Karpas-422 (cell line): Measurements from ENCODE around the gene VWF. TPM values are rescaled to one million over a fixed set of nuclear protein-coding genes. Genes with fewer than 3 reads are reported as not detected.

Source experiments
- DNase-seq: peaks from one replicate; pipeline ENCODE4 v3.0.0-alpha.2; 2015
- H2AFZ ChIP-seq: fragments of 200-600 bp; sonication (generic); 2 replicates; pipeline ENCODE4 v1.6.1; 2014; ENCODE audit warnings: antibody characterized with exemption, low read length, mixed read lengths
- H3K27ac ChIP-seq: fragments of 200-600 bp; sonication (generic); 2 replicates; pipeline ENCODE4 v1.5.1; 2014; ENCODE audit warnings: mild to moderate bottlenecking, low read length, moderate library complexity
- H3K27me3 ChIP-seq: fragments of 200-600 bp; sonication (generic); 2 replicates; pipeline ENCODE4 v1.6.1; 2014; ENCODE audit warnings: low read length, mixed read lengths
- H3K36me3 ChIP-seq: fragments of 200-600 bp; sonication (generic); 2 replicates; pipeline ENCODE4 v1.6.1; 2014; ENCODE audit warnings: low read length, mixed read lengths; ENCODE audit not compliant: insufficient read depth
- H3K4me1 ChIP-seq: fragments of 200-600 bp; sonication (generic); 2 replicates; pipeline ENCODE4 v1.6.1; 2014; ENCODE audit warnings: mild to moderate bottlenecking, low read length, mixed read lengths
- H3K4me2 ChIP-seq: fragments of 200-600 bp; sonication (generic); 2 replicates; pipeline ENCODE4 v1.6.1; 2014; ENCODE audit warnings: low read length, low read depth, mild to moderate bottlenecking; ENCODE audit not compliant: poor library complexity, severe bottlenecking
- H3K4me3 ChIP-seq: fragments of 200-600 bp; sonication (generic); 2 replicates; pipeline ENCODE4 v1.5.1; 2014; ENCODE audit warnings: mild to moderate bottlenecking, antibody characterized with exemption, low read length, mixed read lengths
- H3K79me2 ChIP-seq: fragments of 200-600 bp; sonication (generic); 2 replicates; pipeline ENCODE4 v1.6.1; 2014; ENCODE audit warnings: mild to moderate bottlenecking, low read length, mixed read lengths
- H3K9ac ChIP-seq: fragments of 200-600 bp; sonication (generic); 2 replicates; pipeline ENCODE4 v1.6.0; 2014; ENCODE audit warnings: low read length
- H3K9me2 ChIP-seq: fragments of 200-600 bp; sonication (generic), shearing (Covaris generic); replicated peaks from 2 replicates; pipeline ENCODE4 v1.6.0; 2014; ENCODE audit warnings: mild to moderate bottlenecking, low read length, moderate library complexity; ENCODE audit not compliant: insufficient read depth
- H3K9me3 ChIP-seq: fragments of 300-700, 200-600 bp; sonication (generic); 2 replicates; pipeline ENCODE4 v1.6.1; 2014; ENCODE audit warnings: low read length, mixed read lengths
- H4K20me1 ChIP-seq: fragments of 200-600 bp; sonication (generic); 2 replicates; pipeline ENCODE4 v1.6.1; 2014; ENCODE audit warnings: mild to moderate bottlenecking, antibody characterized with exemption, low read length, low read depth; ENCODE audit not compliant: insufficient read depth
- total RNA-seq: library from RNA; depleted of rRNA; stranded (reverse); fragments of >200 nt; shearing (Covaris generic); gene quantifications from 2 replicates; pipeline ENCODE4 v1.2.3, GENCODE V29; 2014; ENCODE audit warnings: low replicate concordance

Gene VWF
- total RNA-seq, 1 experiment from 2014 or later: not detected

GRCh38 chr12:6076346-6076745, 48.1 kb downstream of the VWF start:
- no peak overlapping the region for H3K9ac ChIP-seq
- H3K9me2 ChIP-seq: no peaks in the 10 kb centered on the region
- no peak for DNase-seq
- H3K4me3 ChIP-seq: no peak overlapping the region
- H3K9me3 ChIP-seq: no peaks in the 10 kb centered on the region
- no peaks in the 10 kb centered on the region for H3K79me2 ChIP-seq
- no peaks in the 10 kb centered on the region for H3K36me3 ChIP-seq
- H3K27ac ChIP-seq: no peak overlapping the region
- H3K4me1 ChIP-seq: no peaks in the 10 kb centered on the region
- no peaks in the 10 kb centered on the region for H3K27me3 ChIP-seq
- no peak overlapping the region for H3K4me2 ChIP-seq
- H2AFZ ChIP-seq: no peak overlapping the region
- H4K20me1 ChIP-seq: no peaks in the 10 kb centered on the region

- no peak for DNase-seq
- no peak overlapping the region for H3K27ac ChIP-seq
- no peaks in the 10 kb centered on the region for H3K9me2 ChIP-seq
- H4K20me1 ChIP-seq: no peaks in the 10 kb centered on the region
- no peaks in the 10 kb centered on the region for H3K27me3 ChIP-seq
- H3K4me2 ChIP-seq: no peak overlapping the region
- H3K9me3 ChIP-seq: no peaks in the 10 kb centered on the region
- H3K36me3 ChIP-seq: no peaks in the 10 kb centered on the region
- no peaks in the 10 kb centered on the region for H3K79me2 ChIP-seq
- no peak overlapping the region for H3K4me3 ChIP-seq
- no peaks in the 10 kb centered on the region for H3K4me1 ChIP-seq
- no peak overlapping the region for H2AFZ ChIP-seq
- H3K9ac ChIP-seq: no peak overlapping the region
These were observed 49.4 kb downstream of the VWF start for GRCh38 chr12:6074979-6075585.

- H3K79me2 ChIP-seq: no peaks in the 10 kb centered on the region
- no peak for DNase-seq
- no peaks in the 10 kb centered on the region for H3K36me3 ChIP-seq
- H3K27me3 ChIP-seq: no peaks in the 10 kb centered on the region
- H3K4me2 ChIP-seq: no peak overlapping the region
- no peak overlapping the region for H3K4me3 ChIP-seq
- no peaks in the 10 kb centered on the region for H4K20me1 ChIP-seq
- H3K9me2 ChIP-seq: no peaks in the 10 kb centered on the region
- H3K4me1 ChIP-seq: no peaks in the 10 kb centered on the region
- H2AFZ ChIP-seq: no peak overlapping the region
- H3K27ac ChIP-seq: no peak overlapping the region
- H3K9ac ChIP-seq: no peak overlapping the region
- H3K9me3 ChIP-seq: no peaks in the 10 kb centered on the region
These were observed 50.0 kb downstream of the VWF start for GRCh38 chr12:6074427-6074826.

GRCh38 chr12:6073426-6073825, 51.0 kb downstream of the VWF start:
- no peaks in the 10 kb centered on the region for H3K27me3 ChIP-seq
- H2AFZ ChIP-seq: no peak overlapping the region
- no peaks in the 10 kb centered on the region for H3K9me2 ChIP-seq
- H3K9me3 ChIP-seq: no peaks in the 10 kb centered on the region
- H3K27ac ChIP-seq: no peak overlapping the region
- no peaks in the 10 kb centered on the region for H3K79me2 ChIP-seq
- DNase-seq: no peak
- H3K4me1 ChIP-seq: no peaks in the 10 kb centered on the region
- H3K36me3 ChIP-seq: no peaks in the 10 kb centered on the region
- no peaks in the 10 kb centered on the region for H4K20me1 ChIP-seq
- H3K4me2 ChIP-seq: no peak overlapping the region
- no peak overlapping the region for H3K9ac ChIP-seq
- H3K4me3 ChIP-seq: no peak overlapping the region

- no peaks in the 10 kb centered on the region for H3K36me3 ChIP-seq
- no peak overlapping the region for H3K4me3 ChIP-seq
- no peak overlapping the region for H3K4me2 ChIP-seq
- H3K9ac ChIP-seq: no peak overlapping the region
- no peak overlapping the region for H3K27ac ChIP-seq
- H3K27me3 ChIP-seq: no peaks in the 10 kb centered on the region
- H3K4me1 ChIP-seq: no peaks in the 10 kb centered on the region
- no peaks in the 10 kb centered on the region for H4K20me1 ChIP-seq
- H3K79me2 ChIP-seq: no peaks in the 10 kb centered on the region
- no peak overlapping the region for H2AFZ ChIP-seq
- H3K9me3 ChIP-seq: no peaks in the 10 kb centered on the region
- DNase-seq: no peak
- no peaks in the 10 kb centered on the region for H3K9me2 ChIP-seq
These were observed 52.1 kb downstream of the VWF start for GRCh38 chr12:6072302-6072752.

- Histone ChIP-seq H3K4me3 (no peak overlapping the region), H3K27ac (no peak overlapping the region), H4K20me1 (no peaks in the 10 kb centered on the region)
These were observed 52.9 kb downstream of the VWF start for GRCh38 chr12:6071589-6071988.

GRCh38 chr12:6070472-6071257, 53.8 kb downstream of the VWF start:
- H3K4me3 ChIP-seq: no peak overlapping the region

More at GRCh38 chr12:6071589-6071988, 52.9 kb downstream of the VWF start:
- no peaks in the 10 kb centered on the region for H3K27me3 ChIP-seq
- no peaks in the 10 kb centered on the region for H3K36me3 ChIP-seq
- no peaks in the 10 kb centered on the region for H3K79me2 ChIP-seq
- H3K4me1 ChIP-seq: no peaks in the 10 kb centered on the region
- no peaks in the 10 kb centered on the region for H3K9me3 ChIP-seq
- H3K9me2 ChIP-seq: no peaks in the 10 kb centered on the region
- H3K9ac ChIP-seq: no peak overlapping the region
- no peak for DNase-seq
- H2AFZ ChIP-seq: no peak overlapping the region
- H3K4me2 ChIP-seq: no peak overlapping the region

GRCh38 chr12:6069437-6070093, 54.9 kb downstream of the VWF start:
- Histone ChIP-seq H3K36me3 (no peaks in the 10 kb centered on the region), H3K9ac (no peak overlapping the region), H3K4me1 (no peaks in the 10 kb centered on the region), H3K4me2 (no peak overlapping the region), H4K20me1 (no peaks in the 10 kb centered on the region), H3K27ac (no peak overlapping the region), H3K9me2 (no peaks in the 10 kb centered on the region), H3K4me3 (no peak overlapping the region), H3K27me3 (no peaks in the 10 kb centered on the region), H3K9me3 (no peaks in the 10 kb centered on the region), H2AFZ (no peak overlapping the region), H3K79me2 (no peaks in the 10 kb centered on the region)
- DNase-seq: no peak

More at GRCh38 chr12:6070472-6071257, 53.8 kb downstream of the VWF start:
- no peaks in the 10 kb centered on the region for H3K9me3 ChIP-seq
- no peaks in the 10 kb centered on the region for H3K36me3 ChIP-seq
- no peaks in the 10 kb centered on the region for H3K79me2 ChIP-seq
- no peaks in the 10 kb centered on the region for H4K20me1 ChIP-seq
- H3K4me2 ChIP-seq: no peak overlapping the region
- no peaks in the 10 kb centered on the region for H3K4me1 ChIP-seq
- no peak overlapping the region for H3K9ac ChIP-seq
- no peak overlapping the region for H2AFZ ChIP-seq
- no peak overlapping the region for H3K27ac ChIP-seq
- H3K9me2 ChIP-seq: no peaks in the 10 kb centered on the region
- no peaks in the 10 kb centered on the region for H3K27me3 ChIP-seq
- DNase-seq: no peak
